PC-9 (cell line): ENCODE data around the gene RNF125.

Source experiments
- CTCF ChIP-seq: fragments of 200-600 bp; sonication (generic); conservative IDR thresholded peaks from 2 replicates; pipeline ENCODE4 v1.6.1; 2017; ENCODE audit warnings: mixed run types, antibody characterized with exemption, mild to moderate bottlenecking, moderate library complexity
- EZH2 ChIP-seq: fragments of 200-600 bp; sonication (generic); IDR thresholded peaks from 2 replicates; pipeline ENCODE4 v1.8.0; 2017; ENCODE audit warnings: antibody characterized with exemption, low read depth

GRCh38 chr18:31983976-31984375 is 34.6 kb upstream of the RNF125 start:
- TF ChIP-seq CTCF (no peak), EZH2 (no peak)
